Large intestine (tissue), 3 donors: ENCODE results near the gene TTR. TPM values are rescaled to one million over a fixed set of nuclear protein-coding genes. Genes with fewer than 3 reads are reported as not detected.

Source experiments
- DNase-seq, 2 donors: peaks; one replicate each; pipeline versions ENCODE4 v3.0.0 to v3.0.0-alpha.2; 2013
- H3K27ac ChIP-seq: one replicate; pipeline ENCODE4 v1.5.1; 2013; ENCODE audit warnings: low read length
- H3K27me3 ChIP-seq: 2 replicates; pipeline ENCODE4 v1.6.1; 2013; ENCODE audit warnings: low read length; ENCODE audit not compliant: control insufficient read depth, insufficient read depth
- H3K36me3 ChIP-seq: 2 replicates; pipeline ENCODE4 v1.6.1; 2013; ENCODE audit warnings: low read length; ENCODE audit not compliant: control insufficient read depth, insufficient read depth
- H3K4me1 ChIP-seq: one replicate; pipeline ENCODE4 v1.6.1; 2013; ENCODE audit warnings: low read length; ENCODE audit not compliant: control insufficient read depth, insufficient read depth
- H3K4me3 ChIP-seq: one replicate; pipeline ENCODE4 v1.5.1; 2013; ENCODE audit warnings: low read length
- H3K9me3 ChIP-seq: one replicate; pipeline ENCODE4 v1.6.1; 2013; ENCODE audit warnings: mild to moderate bottlenecking, low read depth, low read length, moderate library complexity; ENCODE audit not compliant: control insufficient read depth
- WGBS: methylation state at CpG from one replicate; pipeline ENCODE4 v1.1.5; 2013; ENCODE audit warnings: low lambda C conversion rate; ENCODE audit not compliant: insufficient coverage; 5-methylcytosine and 5-hydroxymethylcytosine counted together
- polyA plus RNA-seq: library from polyadenylated mRNA; unstranded; fragments of 120-200 nt; gene quantifications from one replicate; pipeline ENCODE4 v1.2.1, GENCODE V29; 2013

Gene TTR
- polyA plus RNA-seq, 1 donor = 761 TPM

DNA sequence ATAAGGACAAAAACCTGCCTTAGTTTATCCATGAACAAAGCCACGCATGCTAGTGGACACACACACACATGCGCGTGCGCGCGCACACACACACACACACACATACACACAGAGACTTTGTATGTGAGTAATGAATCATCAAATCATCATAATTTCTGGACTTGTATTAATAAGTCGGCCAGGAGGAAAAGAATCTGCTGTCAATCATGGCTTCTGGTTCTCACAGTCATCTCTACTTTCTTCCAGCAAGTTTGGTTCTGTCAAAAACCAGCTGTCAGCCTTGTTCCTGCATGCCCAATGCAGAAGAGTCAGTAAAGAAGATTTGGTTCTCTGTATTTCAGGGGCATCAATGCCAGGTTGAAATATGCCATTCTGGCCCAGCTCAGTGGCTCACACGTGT, 1.1 kb upstream of the TTR start:
- Histone ChIP-seq H3K9me3 (no peaks in the 10 kb centered on the region), H3K4me1 (peaks cover 28% of the 10 kb centered on the region), H3K36me3 (peaks cover 5% of the 10 kb centered on the region), H3K27ac (no peak overlapping the region), H3K27me3 (no peaks in the 10 kb centered on the region), H3K4me3 (no peak overlapping the region)
- WGBS = no CpG with 5 or more reads among the region's 8 CpGs
- DNase-seq = no peak

DNA sequence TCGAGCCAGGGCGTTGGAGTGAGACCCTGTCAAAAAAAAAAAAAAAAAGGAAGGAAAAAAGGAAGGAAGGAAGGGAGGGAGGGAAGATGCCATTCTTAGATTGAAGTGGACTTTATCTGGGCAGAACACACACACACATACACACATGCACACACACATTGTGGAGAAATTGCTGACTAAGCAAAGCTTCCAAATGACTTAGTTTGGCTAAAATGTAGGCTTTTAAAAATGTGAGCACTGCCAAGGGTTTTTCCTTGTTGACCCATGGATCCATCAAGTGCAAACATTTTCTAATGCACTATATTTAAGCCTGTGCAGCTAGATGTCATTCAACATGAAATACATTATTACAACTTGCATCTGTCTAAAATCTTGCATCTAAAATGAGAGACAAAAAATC, 564 bp upstream of the TTR start:
- H3K27ac ChIP-seq = no peak overlapping the region
- DNase-seq = no peak
- no peaks in the 10 kb centered on the region for H3K27me3 ChIP-seq
- H3K4me3 ChIP-seq = no peak overlapping the region
- no peaks in the 10 kb centered on the region for H3K9me3 ChIP-seq
- H3K4me1 ChIP-seq = peaks cover 27% of the 10 kb centered on the region
- peaks cover 9% of the 10 kb centered on the region for H3K36me3 ChIP-seq
- WGBS = no CpG with 5 or more reads among the region's 2 CpGs

DNA sequence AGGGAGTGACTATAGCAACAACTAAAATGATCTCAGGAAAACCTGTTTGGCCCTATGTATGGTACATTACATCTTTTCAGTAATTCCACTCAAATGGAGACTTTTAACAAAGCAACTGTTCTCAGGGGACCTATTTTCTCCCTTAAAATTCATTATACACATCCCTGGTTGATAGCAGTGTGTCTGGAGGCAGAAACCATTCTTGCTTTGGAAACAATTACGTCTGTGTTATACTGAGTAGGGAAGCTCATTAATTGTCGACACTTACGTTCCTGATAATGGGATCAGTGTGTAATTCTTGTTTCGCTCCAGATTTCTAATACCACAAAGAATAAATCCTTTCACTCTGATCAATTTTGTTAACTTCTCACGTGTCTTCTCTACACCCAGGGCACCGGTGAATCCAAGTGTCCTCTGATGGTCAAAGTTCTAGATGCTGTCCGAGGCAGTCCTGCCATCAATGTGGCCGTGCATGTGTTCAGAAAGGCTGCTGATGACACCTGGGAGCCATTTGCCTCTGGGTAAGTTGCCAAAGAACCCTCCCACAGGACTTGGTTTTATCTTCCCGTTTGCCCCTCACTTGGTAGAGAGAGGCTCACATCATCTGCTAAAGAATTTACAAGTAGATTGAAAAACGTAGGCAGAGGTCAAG, 955 bp downstream of the TTR start:
- Histone ChIP-seq H3K9me3 (no peaks in the 10 kb centered on the region), H3K4me1 (peaks cover 23% of the 10 kb centered on the region), H3K4me3 (peak overlapping the region; percentile 45), H3K27ac (peak overlapping the region; percentile 56), H3K36me3 (peaks cover 23% of the 10 kb centered on the region), H3K27me3 (no peaks in the 10 kb centered on the region)
- WGBS = 97% methylated on average over 5 of the region's 10 CpGs
- no peak for DNase-seq

DNA sequence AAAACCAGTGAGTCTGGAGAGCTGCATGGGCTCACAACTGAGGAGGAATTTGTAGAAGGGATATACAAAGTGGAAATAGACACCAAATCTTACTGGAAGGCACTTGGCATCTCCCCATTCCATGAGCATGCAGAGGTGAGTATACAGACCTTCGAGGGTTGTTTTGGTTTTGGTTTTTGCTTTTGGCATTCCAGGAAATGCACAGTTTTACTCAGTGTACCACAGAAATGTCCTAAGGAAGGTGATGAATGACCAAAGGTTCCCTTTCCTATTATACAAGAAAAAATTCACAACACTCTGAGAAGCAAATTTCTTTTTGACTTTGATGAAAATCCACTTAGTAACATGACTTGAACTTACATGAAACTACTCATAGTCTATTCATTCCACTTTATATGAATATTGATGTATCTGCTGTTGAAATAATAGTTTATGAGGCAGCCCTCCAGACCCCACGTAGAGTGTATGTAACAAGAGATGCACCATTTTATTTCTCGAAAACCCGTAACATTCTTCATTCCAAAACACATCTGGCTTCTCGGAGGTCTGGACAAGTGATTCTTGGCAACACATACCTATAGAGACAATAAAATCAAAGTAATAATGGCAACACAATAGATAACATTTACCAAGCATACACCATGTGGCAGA, 3.6 kb downstream of the TTR start:
- peak overlapping the region; percentile 45 for H3K4me3 ChIP-seq
- peak overlapping the region; percentile 52 for H3K27ac ChIP-seq
- DNase-seq = no peak
- H3K9me3 ChIP-seq = no peaks in the 10 kb centered on the region
- H3K4me1 ChIP-seq = peaks cover 19% of the 10 kb centered on the region
- WGBS = 80% methylated on average over 1 of the region's 5 CpGs
- no peaks in the 10 kb centered on the region for H3K27me3 ChIP-seq
- H3K36me3 ChIP-seq = peaks cover 43% of the 10 kb centered on the region

DNA sequence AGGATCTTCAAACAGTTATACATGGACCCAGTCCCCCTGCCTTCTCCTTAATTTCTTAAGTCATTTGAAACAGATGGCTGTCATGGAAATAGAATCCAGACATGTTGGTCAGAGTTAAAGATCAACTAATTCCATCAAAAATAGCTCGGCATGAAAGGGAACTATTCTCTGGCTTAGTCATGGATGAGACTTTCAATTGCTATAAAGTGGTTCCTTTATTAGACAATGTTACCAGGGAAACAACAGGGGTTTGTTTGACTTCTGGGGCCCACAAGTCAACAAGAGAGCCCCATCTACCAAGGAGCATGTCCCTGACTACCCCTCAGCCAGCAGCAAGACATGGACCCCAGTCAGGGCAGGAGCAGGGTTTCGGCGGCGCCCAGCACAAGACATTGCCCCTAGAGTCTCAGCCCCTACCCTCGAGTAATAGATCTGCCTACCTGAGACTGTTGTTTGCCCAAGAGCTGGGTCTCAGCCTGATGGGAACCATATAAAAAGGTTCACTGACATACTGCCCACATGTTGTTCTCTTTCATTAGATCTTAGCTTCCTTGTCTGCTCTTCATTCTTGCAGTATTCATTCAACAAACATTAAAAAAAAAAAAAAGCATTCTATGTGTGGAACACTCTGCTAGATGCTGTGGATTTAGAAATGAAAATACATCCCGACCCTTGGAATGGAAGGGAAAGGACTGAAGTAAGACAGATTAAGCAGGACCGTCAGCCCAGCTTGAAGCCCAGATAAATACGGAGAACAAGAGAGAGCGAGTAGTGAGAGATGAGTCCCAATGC, 4.6 kb downstream of the TTR start:
- Histone ChIP-seq H3K36me3 (peaks cover 43% of the 10 kb centered on the region), H3K27ac (peak overlapping the region; percentile 52), H3K27me3 (no peaks in the 10 kb centered on the region), H3K4me1 (peaks cover 13% of the 10 kb centered on the region), H3K4me3 (no peak overlapping the region), H3K9me3 (no peaks in the 10 kb centered on the region)
- WGBS = 13% methylated on average over 1 of the region's 9 CpGs
- DNase-seq = peak in 1 of 2 donors; percentile 59

DNA sequence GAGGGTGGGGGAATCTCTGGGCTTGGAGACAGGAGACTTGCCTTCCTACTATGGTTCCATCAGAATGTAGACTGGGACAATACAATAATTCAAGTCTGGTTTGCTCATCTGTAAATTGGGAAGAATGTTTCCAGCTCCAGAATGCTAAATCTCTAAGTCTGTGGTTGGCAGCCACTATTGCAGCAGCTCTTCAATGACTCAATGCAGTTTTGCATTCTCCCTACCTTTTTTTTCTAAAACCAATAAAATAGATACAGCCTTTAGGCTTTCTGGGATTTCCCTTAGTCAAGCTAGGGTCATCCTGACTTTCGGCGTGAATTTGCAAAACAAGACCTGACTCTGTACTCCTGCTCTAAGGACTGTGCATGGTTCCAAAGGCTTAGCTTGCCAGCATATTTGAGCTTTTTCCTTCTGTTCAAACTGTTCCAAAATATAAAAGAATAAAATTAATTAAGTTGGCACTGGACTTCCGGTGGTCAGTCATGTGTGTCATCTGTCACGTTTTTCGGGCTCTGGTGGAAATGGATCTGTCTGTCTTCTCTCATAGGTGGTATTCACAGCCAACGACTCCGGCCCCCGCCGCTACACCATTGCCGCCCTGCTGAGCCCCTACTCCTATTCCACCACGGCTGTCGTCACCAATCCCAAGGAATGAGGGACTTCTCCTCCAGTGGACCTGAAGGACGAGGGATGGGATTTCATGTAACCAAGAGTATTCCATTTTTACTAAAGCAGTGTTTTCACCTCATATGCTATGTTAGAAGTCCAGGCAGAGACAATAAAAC, 6.5 kb downstream of the TTR start:
- H3K4me1 ChIP-seq = peaks cover 11% of the 10 kb centered on the region
- H3K36me3 ChIP-seq = peaks cover 38% of the 10 kb centered on the region
- no peaks in the 10 kb centered on the region for H3K27me3 ChIP-seq
- no peak overlapping the region for H3K27ac ChIP-seq
- no peak overlapping the region for H3K4me3 ChIP-seq
- no peak for DNase-seq
- no peaks in the 10 kb centered on the region for H3K9me3 ChIP-seq
- WGBS = 100% methylated on average over 2 of the region's 13 CpGs

DNA sequence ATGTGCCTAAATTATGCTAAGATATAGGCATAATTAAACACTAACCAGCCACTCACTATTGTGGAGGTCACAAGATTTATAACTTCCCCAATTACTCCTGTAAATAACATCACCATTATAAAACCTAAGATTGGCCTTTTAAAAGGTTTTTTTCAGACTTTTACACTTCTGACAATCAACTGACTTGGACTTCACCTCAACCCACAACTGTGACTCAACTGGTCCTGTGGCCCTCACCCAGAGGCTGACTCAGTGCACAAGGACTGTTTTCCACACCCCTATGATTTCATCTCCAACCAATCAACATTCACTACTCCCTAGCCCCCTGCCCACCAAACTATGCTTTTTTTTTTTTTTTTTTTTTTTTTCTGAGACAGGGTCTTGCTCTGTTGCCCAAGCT, 11.6 kb downstream of the TTR start:
- peaks cover 15% of the 10 kb centered on the region for H3K36me3 ChIP-seq
- no peak for DNase-seq
- H3K27me3 ChIP-seq = no peaks in the 10 kb centered on the region
- no peaks in the 10 kb centered on the region for H3K9me3 ChIP-seq
- no peak overlapping the region for H3K27ac ChIP-seq
- H3K4me1 ChIP-seq = no peaks in the 10 kb centered on the region
- H3K4me3 ChIP-seq = no peak overlapping the region

DNA sequence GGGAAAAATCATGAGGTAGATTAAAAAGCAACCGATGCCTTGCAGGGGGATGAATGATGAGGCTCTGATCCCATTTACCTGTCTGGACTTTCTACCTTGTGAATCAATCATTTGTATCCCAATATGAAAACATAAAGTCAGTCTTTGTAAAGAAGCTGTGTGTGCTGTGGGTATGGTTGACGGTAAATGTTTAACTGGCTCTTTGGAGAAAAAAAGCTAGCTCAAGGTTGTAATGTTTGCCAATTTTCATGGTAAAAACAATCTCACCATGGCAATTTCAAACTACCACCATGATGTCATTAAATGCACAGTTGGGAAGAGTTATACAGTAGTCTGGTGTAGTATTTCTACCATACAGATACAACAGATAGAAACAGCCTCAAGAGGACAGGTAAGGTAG, 14.6 kb downstream of the TTR start:
- H3K36me3 ChIP-seq = no peaks in the 10 kb centered on the region
- no peaks in the 10 kb centered on the region for H3K9me3 ChIP-seq
- WGBS = 14% methylated on average over 1 of the region's 2 CpGs
- no peaks in the 10 kb centered on the region for H3K27me3 ChIP-seq
- no peak overlapping the region for H3K4me3 ChIP-seq
- no peak for DNase-seq
- H3K27ac ChIP-seq = no peak overlapping the region
- peaks cover 3% of the 10 kb centered on the region for H3K4me1 ChIP-seq

DNA sequence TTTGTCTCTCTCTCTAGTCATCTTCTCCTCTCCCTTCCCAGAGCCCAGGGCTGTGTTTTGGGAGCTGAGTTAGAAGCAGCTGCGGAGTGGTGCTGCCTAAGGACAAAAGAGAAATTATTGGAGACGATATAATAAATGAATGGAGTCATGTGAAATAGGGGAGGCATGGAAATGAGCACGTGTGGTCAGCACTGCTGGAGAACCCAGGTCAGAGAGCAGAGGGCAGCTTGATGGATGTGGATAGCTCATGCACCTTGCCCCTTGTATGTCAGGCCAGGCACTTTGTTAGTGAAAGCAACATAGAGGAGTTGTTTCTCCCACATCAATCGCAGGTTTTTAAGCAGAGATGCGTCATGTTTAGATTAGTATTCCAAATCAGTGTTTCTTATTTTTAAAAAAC, 15.7 kb downstream of the TTR start:
- Histone ChIP-seq H3K9me3 (no peaks in the 10 kb centered on the region), H3K4me3 (no peak overlapping the region), H3K36me3 (no peaks in the 10 kb centered on the region), H3K27ac (no peak overlapping the region), H3K27me3 (no peaks in the 10 kb centered on the region), H3K4me1 (peaks cover 3% of the 10 kb centered on the region)
- DNase-seq = no peak
- WGBS = no CpG with 5 or more reads among the region's 5 CpGs

DNA sequence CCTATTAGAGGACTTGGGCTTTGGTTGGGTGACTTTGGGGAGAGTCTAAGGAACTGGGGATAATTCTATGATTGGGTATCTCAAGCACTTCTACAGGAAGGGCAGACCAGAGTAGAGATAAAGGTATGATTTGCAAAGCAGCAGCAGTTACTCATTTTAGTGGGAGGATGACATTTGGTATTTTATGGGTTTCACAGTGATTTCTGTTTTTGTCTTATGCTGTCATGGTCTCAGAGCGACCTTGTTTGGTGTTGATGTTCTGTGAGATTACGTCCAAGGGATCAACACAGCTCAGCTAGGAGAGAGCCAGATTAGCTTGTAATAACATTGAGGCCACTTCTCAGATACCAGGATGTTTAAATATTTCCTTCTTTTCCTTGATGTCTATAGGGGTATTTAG, 18.2 kb downstream of the TTR start:
- 100% methylated on average over 1 of the region's 2 CpGs for WGBS
- Histone ChIP-seq H3K27me3 (no peaks in the 10 kb centered on the region), H3K9me3 (no peaks in the 10 kb centered on the region), H3K27ac (no peak overlapping the region), H3K4me3 (no peak overlapping the region), H3K4me1 (peaks cover 3% of the 10 kb centered on the region), H3K36me3 (no peaks in the 10 kb centered on the region)
- DNase-seq = no peak
